Activated CD8-positive, alpha-beta T cell treated with anti-CD3 and anti-CD28 coated beads for 36 hours (primary cell): ENCODE measurements around the gene KLK15. TPM values are rescaled to one million over a fixed set of nuclear protein-coding genes. Genes with fewer than 3 reads are reported as not detected.
A peak's percentile ranks its signal among the peaks of the same experiment; 100 is the strongest.

ENCODE experiments used
- ATAC-seq: fragments of 200-7000 bp; cut with Tn5 transposase; one replicate; pipeline ENCODE4 v1.10.0; 2021; ENCODE audit warnings: mild to moderate bottlenecking, moderate library complexity
- CTCF ChIA-PET: fragments of 350-600 bp; sonication (Branson Sonifier 250); formaldehyde crosslinking; loops from one replicate; lab custom pipeline; 2021; ENCODE audit warnings: antibody characterized with exemption; lab: Charles Lee
- POLR2A ChIA-PET: fragments of 350-600 bp; sonication (Branson Sonifier 250); formaldehyde crosslinking; loops from one replicate; lab custom pipeline; 2021; ENCODE audit warnings: antibody characterized with exemption; lab: Charles Lee
- DNase-seq: peaks from one replicate; pipeline ENCODE4 v3.0.0-alpha.2; 2020
- H3K27ac Mint-ChIP-seq: one replicate; pipeline ENCODE4 v1.8.0; 2021; ENCODE audit warnings: mild to moderate bottlenecking, mixed read lengths
- H3K27me3 Mint-ChIP-seq: one replicate; pipeline ENCODE4 v1.8.0; 2021; ENCODE audit warnings: mixed read lengths
- H3K36me3 Mint-ChIP-seq: one replicate; pipeline ENCODE4 v1.8.0; 2021; ENCODE audit warnings: low read depth, mixed read lengths
- H3K4me1 Mint-ChIP-seq: one replicate; pipeline ENCODE4 v1.8.0; 2021; ENCODE audit warnings: low read depth, mixed read lengths
- H3K4me3 Mint-ChIP-seq: one replicate; pipeline ENCODE4 v1.8.0; 2021; ENCODE audit warnings: mild to moderate bottlenecking, moderate library complexity, mixed read lengths
- H3K9me3 Mint-ChIP-seq: one replicate; pipeline ENCODE4 v1.8.0; 2021; ENCODE audit warnings: mixed read lengths
- CTCF ChIP-seq: fragments of 200-600 bp; IDR thresholded peaks from one replicate; pipeline ENCODE4 v1.8.0; 2022; ENCODE audit warnings: antibody characterized with exemption, mild to moderate bottlenecking
- intact Hi-C: fragments of 100-400 bp; cut with micrococcal nuclease; formaldehyde crosslinking; loops from one replicate; pipeline ENCODE4 v1.10.0; 2022
- total RNA-seq, 2 experiments: library from RNA; stranded (reverse); gene quantifications; one replicate each; pipeline ENCODE4 v1.2.3, GENCODE V29; 2021

The KLK15 gene
- total RNA-seq, 2 experiments from 2014 or later: not detected

DNA sequence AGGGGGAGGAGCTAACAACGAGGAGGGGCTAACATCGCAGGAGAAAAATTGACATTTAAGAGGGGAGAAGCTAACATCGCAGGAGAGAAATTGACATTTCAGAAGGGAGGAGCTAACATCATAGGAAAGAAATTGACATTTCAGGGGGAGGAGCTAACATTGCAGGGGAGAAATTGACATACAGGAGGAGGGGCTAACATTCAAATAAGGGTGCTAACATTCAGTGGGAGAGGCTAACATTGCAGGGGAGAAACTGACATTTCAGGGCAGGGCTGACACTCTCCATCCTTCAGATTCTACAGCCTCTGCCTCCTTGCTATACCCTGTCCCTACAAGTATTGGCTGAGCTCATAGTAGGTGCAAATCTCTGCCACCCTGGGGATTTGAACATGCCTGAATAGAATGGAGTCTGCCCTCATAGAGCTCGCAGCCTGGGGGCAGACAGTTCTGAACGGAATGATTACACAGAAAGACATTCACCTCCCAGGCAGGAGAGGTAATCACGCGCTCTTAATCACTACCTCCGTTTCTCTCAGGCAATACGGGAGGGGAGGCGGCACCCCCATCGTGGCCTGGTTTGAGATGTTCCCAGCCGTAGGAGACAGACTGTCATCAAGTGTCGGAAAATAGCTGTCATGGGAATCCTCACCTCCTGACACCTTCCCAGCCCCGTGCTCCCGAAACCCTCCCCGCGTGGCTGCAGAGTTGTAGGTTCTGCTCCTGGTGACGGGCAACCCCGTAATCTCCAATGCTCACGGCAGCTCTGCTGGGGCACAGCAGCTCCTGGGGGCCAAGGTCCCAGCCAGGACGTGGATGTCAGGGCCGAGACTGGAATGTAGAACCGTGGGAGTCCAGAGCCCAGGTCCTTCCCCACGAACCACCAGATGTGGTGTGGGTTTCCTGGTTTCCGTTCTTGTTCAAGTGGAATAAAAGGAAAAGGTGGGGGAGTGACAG lies 53.6 kb downstream of the KLK15 start:
- intact Hi-C loops: loop anchor here (5.0 to 10.0 kb wide), 4 partner anchors 57 to 245 kb away; partner anchors contain the start of gene CLEC11A
- H3K4me1 Mint-ChIP-seq: no peaks in the 10 kb centered on the region
- ChIA-PET POLR2A (interaction anchor here (1.2 to 2.2 kb wide), 3 partner anchors 13 to 55 kb away, joined by 3 to 5 read pairs (median 3); no protein-coding TSS in a partner anchor), CTCF (interaction anchor here (0.8 to 2.2 kb wide), 6 partner anchors 55 to 242 kb away, joined by 3 to 7 read pairs (median 6); no protein-coding TSS in a partner anchor)
- no peak for TF ChIP-seq CTCF
- DNase-seq (no peak), ATAC-seq (peak; percentile 73)
- H3K9me3 Mint-ChIP-seq: no peaks in the 10 kb centered on the region
- peaks cover 49% of the 10 kb centered on the region for H3K27me3 Mint-ChIP-seq
- no peaks in the 10 kb centered on the region for H3K36me3 Mint-ChIP-seq
- H3K4me3 Mint-ChIP-seq: no peak overlapping the region
- H3K27ac Mint-ChIP-seq: no peak overlapping the region

- Mint-ChIP-seq H3K9me3 (no peaks in the 10 kb centered on the region), H3K27ac (no peak overlapping the region), H3K4me3 (no peak overlapping the region), H3K36me3 (no peaks in the 10 kb centered on the region), H3K4me1 (no peaks in the 10 kb centered on the region), H3K27me3 (peaks cover 52% of the 10 kb centered on the region)
- ChIA-PET POLR2A (interaction anchor here (1.2 to 2.2 kb wide), 3 partner anchors 14 to 54 kb away, joined by 3 to 5 read pairs (median 3); no protein-coding TSS in a partner anchor), CTCF (interaction anchor here (0.7 to 2.2 kb wide), 4 partner anchors 73 to 143 kb away, joined by 3 to 7 read pairs (median 5); no protein-coding TSS in a partner anchor)
- no peak for ATAC-seq
- intact Hi-C loops: no loop called here
- TF ChIP-seq CTCF: no peak
- no peak for DNase-seq
Measured at GRCh38 chr19:50778906-50779430, 54.4 kb downstream of the KLK15 start.

DNA sequence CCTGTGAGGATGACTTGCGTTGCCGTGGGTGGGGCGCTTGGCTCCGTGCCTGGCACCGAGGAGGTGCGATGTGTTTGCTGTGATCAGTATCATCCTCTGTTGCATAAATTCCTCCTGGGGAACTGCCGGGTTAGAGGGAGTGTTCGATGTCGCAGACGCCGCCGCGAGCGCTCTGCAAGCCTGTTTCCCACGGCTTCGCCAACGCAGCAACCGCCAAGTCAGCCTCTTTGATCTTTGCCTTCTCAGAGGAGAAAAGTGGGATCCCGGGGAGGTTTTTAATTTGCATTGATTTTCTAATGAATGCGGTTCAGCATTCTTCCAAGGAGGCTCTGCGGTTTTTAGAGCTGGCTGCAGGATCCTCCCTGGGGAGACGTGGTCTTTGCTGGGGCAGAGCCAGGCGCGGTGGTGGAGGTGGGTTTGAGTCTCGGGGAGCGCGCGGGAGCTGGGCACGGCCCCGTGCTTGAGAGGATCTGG lies 55.5 kb downstream of the KLK15 start:
- no peaks in the 10 kb centered on the region for H3K9me3 Mint-ChIP-seq
- intact Hi-C loops: no loop called here
- H3K36me3 Mint-ChIP-seq: no peaks in the 10 kb centered on the region
- H3K4me1 Mint-ChIP-seq: no peaks in the 10 kb centered on the region
- peaks cover 54% of the 10 kb centered on the region for H3K27me3 Mint-ChIP-seq
- DNase-seq (no peak), ATAC-seq (no peak)
- no peak for TF ChIP-seq CTCF
- no peak overlapping the region for H3K27ac Mint-ChIP-seq
- POLR2A ChIA-PET: interaction anchor here (0.7 to 1.1 kb wide), 3 partner anchors 17 to 522 kb away, joined by 3 to 5 read pairs (median 3); no protein-coding TSS in a partner anchor
- CTCF ChIA-PET: interaction anchor here (1.0 to 1.7 kb wide), 4 partner anchors 108 to 241 kb away, joined by 3 to 5 read pairs (median 4); no protein-coding TSS in a partner anchor
- H3K4me3 Mint-ChIP-seq: no peak overlapping the region

DNA sequence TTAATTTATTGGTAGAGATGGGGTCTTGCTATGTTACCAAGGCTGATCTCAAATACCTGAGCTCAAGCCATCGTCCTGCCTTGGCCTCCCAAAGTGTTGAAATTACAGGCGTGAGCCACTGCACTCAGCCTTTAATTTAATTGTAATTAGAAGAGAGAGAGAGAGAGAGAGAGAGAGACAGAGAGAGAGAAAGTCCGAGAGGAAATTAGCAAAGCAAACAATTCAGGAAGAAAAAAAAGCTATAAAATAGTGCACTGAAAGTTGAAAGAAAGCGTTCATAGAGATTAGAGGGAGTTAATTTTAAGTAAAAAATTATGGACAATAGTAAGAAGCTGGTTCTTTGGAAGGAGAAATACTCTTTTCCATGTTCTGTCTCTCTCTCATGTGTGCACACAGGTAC lies 56.1 kb downstream of the KLK15 start:
- DNase-seq: no peak
- TF ChIP-seq CTCF: no peak
- H3K27ac Mint-ChIP-seq: no peak overlapping the region
- ChIA-PET CTCF (interaction anchor here (1.0 to 1.7 kb wide), 4 partner anchors 107 to 241 kb away, joined by 3 to 5 read pairs (median 4); no protein-coding TSS in a partner anchor), POLR2A (interaction anchor here (0.7 to 1.1 kb wide), 3 partner anchors 18 to 521 kb away, joined by 3 to 5 read pairs (median 3); no protein-coding TSS in a partner anchor)
- no peaks in the 10 kb centered on the region for H3K4me1 Mint-ChIP-seq
- intact Hi-C loops: no loop called here
- H3K36me3 Mint-ChIP-seq: no peaks in the 10 kb centered on the region
- H3K9me3 Mint-ChIP-seq: no peaks in the 10 kb centered on the region
- H3K27me3 Mint-ChIP-seq: peaks cover 50% of the 10 kb centered on the region
- no peak for ATAC-seq
- H3K4me3 Mint-ChIP-seq: no peak overlapping the region
